Prostate gland (tissue), 2 donors: ENCODE data around the gene OPRPN.

Experiments used
- POLR2A ChIP-seq: fragments of 450-650 bp; IDR thresholded peaks from one replicate; pipeline ENCODE4 v1.6.1; 2016; ENCODE audit warnings: antibody characterized with exemption, mild to moderate bottlenecking
- POLR2AphosphoS5 ChIP-seq: sonication (generic); formaldehyde crosslinking; IDR thresholded peaks from one replicate; pipeline ENCODE4 v1.6.1; 2017; ENCODE audit warnings: antibody characterized with exemption
- TF ChIP-seq, protein P1 (sequence below), 4 experiments: fragments of 200-600 bp in 2 of 4; fragments of 450-650 bp in 2 of 4; sonication (generic) in 2 of 4; IDR thresholded peaks; 1 replicate in 3 of 4; 2 replicates in 1 of 4; pipeline ENCODE4 v1.5.1; 2016 to 2019; ENCODE audit warnings: antibody characterized with exemption in 4 of 4, mild to moderate bottlenecking in 2 of 4, moderate library complexity in 2 of 4

DNA sequence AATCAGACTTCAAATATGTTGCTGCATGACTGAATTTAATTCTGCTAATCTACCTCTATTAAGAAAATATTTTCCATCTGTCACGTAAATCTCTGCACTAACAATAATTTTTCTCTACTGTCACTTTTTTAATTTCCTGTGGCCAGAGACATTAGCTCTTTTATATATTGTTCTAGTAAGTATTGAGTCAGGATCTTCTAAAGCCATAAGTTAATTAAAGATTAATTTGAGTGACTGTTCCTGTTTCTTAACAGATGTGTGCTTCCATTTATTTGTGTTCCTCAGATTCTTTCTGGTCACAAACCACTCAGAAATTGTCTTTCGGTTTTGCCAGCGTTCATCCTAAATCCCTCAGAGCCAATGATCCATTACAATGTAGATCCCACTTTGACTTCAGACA, 17.2 kb upstream of the OPRPN start:
- TF ChIP-seq POLR2AphosphoS5 (no peak), POLR2A (no peak)
- TF ChIP-seq, protein P1, sequence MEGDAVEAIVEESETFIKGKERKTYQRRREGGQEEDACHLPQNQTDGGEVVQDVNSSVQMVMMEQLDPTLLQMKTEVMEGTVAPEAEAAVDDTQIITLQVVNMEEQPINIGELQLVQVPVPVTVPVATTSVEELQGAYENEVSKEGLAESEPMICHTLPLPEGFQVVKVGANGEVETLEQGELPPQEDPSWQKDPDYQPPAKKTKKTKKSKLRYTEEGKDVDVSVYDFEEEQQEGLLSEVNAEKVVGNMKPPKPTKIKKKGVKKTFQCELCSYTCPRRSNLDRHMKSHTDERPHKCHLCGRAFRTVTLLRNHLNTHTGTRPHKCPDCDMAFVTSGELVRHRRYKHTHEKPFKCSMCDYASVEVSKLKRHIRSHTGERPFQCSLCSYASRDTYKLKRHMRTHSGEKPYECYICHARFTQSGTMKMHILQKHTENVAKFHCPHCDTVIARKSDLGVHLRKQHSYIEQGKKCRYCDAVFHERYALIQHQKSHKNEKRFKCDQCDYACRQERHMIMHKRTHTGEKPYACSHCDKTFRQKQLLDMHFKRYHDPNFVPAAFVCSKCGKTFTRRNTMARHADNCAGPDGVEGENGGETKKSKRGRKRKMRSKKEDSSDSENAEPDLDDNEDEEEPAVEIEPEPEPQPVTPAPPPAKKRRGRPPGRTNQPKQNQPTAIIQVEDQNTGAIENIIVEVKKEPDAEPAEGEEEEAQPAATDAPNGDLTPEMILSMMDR (IDR thresholded peaks at IDR 0.05): no peak
